ENCODE measurements around the gene COX19. TPM values are rescaled to one million over a fixed set of nuclear protein-coding genes. Genes with fewer than 3 reads are reported as not detected.
A peak's percentile ranks its signal among the peaks of the same experiment; 100 is the strongest.

The COX19 gene
- total RNA-seq, 1 experiment from 2014 or later, result 18.8 TPM

GRCh38 chr7:954330-955238 lies 20.8 kb downstream of the COX19 start, which contains the start of gene ADAP1:
Gene ADAP1 (minus strand): TSS chr7:954680. CDS start chr7:954477, 203 bp downstream.
- Histone ChIP-seq H3K4me3 (ENCODE audit: low read depth, low read length, poor library complexity, severe bottlenecking) (peak within 1 kb of the TSS; percentile 53), H3K27ac (ENCODE audit: low read depth, low read length, poor library complexity, severe bottlenecking) (no peak within 1 kb of the TSS), H3K9me3 (ENCODE audit: low read depth, low read length, poor library complexity, severe bottlenecking) (no peaks in the 10 kb centered on the region), H3K36me3 (ENCODE audit: insufficient read depth, low read length, poor library complexity, severe bottlenecking) (no peaks in the 10 kb centered on the region), H3K27me3 (replicated peaks; ENCODE audit: insufficient read depth, low read depth, low read length, poor library complexity) (no peaks in the 10 kb centered on the region), H3K4me1 (ENCODE audit: insufficient read depth, low read length, poor library complexity, severe bottlenecking) (peaks cover 21% of the 10 kb centered on the region)
- ChIA-PET CTCF (interaction anchor here (0.7 kb wide), 1 partner anchor 168 kb away, joined by 3 read pairs; no protein-coding TSS in a partner anchor), POLR2A (ENCODE audit: low non-redundant PET) (no interaction called here)
- peak; percentile 67 for DNase-seq (ENCODE audit: low spot score)
- no TSS peak for BruUV-seq (replicated peaks)
- TF ChIP-seq EZH2 (IDR thresholded peaks at IDR 0.05; ENCODE audit: borderline replicate concordance, low read depth, low read length, poor library complexity, severe bottlenecking) (no peak), CTCF (conservative IDR thresholded peaks at IDR 0.05; ENCODE audit: low read depth, low read length) (no peak)
- intact Hi-C loops (cut with micrococcal nuclease; ENCODE audit: unreplicated experiment), result loop anchor here (5.0 to 10.0 kb wide), 2 partner anchors 42 to 170 kb away; no protein-coding TSS in a partner anchor

DNA sequence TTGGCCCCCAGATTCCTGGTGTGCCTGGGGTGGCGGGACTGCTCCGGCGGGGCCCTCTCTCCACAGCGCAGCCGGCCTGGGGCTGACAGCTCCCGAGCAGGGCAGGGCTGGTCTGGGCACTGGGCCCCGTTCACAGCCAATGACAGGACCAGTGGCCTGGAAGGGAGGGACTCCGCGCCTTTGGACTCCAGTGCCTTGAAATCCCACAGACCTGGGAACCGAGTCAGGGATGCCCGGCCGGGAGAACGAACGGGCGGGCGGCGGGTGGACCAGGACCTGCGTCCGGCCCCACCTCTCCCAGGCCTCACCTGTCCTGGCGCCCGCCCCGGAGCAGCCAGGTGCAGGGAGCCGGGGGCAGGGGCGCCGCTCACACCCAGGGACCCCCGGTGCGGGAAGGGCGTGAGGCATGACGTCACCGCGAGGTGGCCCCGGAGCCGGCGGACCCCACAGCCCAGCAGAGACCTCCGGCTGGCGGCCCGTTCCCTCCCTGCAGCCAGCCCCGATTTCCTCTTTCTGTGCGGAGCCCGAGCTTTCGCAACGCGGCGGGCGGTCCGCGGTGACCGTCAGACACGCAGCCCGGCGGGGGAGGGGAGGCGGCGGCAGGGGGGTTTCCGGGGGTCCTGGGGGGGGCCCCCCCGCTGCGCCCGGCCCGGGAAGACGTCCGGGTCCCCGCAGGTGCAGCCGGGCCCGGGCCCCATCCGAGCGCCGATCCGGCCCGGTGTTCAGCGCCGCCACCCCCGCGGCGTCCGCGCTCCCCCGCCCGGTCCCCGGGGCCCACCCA lies 21.6 kb downstream of the COX19 start:
- CTCF ChIA-PET, result interaction anchor here (0.7 kb wide), 1 partner anchor 168 kb away, joined by 3 read pairs; no protein-coding TSS in a partner anchor
- BruUV-seq (replicated peaks), result no TSS peak

More for the DNA sequence above, 21.6 kb downstream of the COX19 start:
- peaks cover 13% of the 10 kb centered on the region for H3K4me1 ChIP-seq (ENCODE audit: insufficient read depth, low read length, poor library complexity, severe bottlenecking)
- H3K9me3 ChIP-seq (ENCODE audit: low read depth, low read length, poor library complexity, severe bottlenecking), result no peaks in the 10 kb centered on the region
- TF ChIP-seq EZH2 (IDR thresholded peaks at IDR 0.05; ENCODE audit: borderline replicate concordance, low read depth, low read length, poor library complexity, severe bottlenecking), result no peak
- no peak for TF ChIP-seq CTCF (conservative IDR thresholded peaks at IDR 0.05; ENCODE audit: low read depth, low read length)
- H3K27me3 ChIP-seq (replicated peaks; ENCODE audit: insufficient read depth, low read depth, low read length, poor library complexity), result no peaks in the 10 kb centered on the region
- POLR2A ChIA-PET (ENCODE audit: low non-redundant PET), result no interaction called here
- H3K27ac ChIP-seq (ENCODE audit: low read depth, low read length, poor library complexity, severe bottlenecking), result no peak overlapping the region
- no peak for DNase-seq (ENCODE audit: low spot score)
- H3K4me3 ChIP-seq (ENCODE audit: low read depth, low read length, poor library complexity, severe bottlenecking), result peak overlapping the region; percentile 53
- intact Hi-C loops (cut with micrococcal nuclease; ENCODE audit: unreplicated experiment), result loop anchor here (5.0 to 10.0 kb wide), 2 partner anchors 41 to 169 kb away; no protein-coding TSS in a partner anchor
- H3K36me3 ChIP-seq (ENCODE audit: insufficient read depth, low read length, poor library complexity, severe bottlenecking), result no peaks in the 10 kb centered on the region

Data from A673 (cell line).